ENCODE measurements around the gene PDZD2. TPM values are rescaled to one million over a fixed set of nuclear protein-coding genes. Genes with fewer than 3 reads are reported as not detected.

Gene PDZD2
- total and polyA plus RNA-seq, 12 donors, result 2.2 to 10.3 (median 5.0) TPM

DNA sequence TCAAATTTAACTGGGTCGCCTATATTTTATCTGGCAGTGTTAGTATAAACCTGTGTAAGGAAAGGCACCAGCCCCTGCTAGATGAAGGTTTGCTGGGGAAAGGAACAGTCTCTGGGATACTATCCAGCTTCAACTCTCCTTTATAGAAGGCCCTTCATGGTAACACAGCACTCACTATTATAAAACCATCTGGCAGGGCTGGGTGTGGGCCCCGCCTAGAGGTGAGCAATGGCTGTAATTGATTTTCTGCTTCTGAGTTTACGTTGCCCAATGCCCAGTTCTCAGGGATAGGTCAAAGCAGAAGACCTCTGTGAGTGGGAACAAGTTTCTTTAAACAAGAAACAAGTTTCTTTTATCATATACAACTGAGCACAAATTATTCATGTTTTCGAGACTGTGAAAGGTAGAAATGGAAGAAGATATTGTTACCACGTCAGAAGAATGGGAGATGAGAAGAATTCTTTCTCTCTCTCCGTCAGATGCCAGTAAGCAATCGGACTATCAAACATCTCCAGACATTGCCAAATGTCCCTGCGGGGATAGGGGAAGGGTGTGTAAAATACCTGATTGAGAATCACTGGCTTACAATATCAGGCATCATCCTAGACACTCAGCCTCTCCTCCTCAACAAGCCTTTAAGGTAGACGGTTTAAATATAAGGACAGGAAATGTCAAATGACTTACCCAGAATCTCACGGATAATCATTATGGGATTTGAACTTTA is 205.9 kb downstream of the PDZD2 start:
- Histone ChIP-seq H3K27me3 (no peaks in the 10 kb centered on the region), H3K4me3 (no peak overlapping the region), H3K4me1 (replicated peaks in 1 of 2) (no peaks in the 10 kb centered on the region), H3K9me3 (replicated peaks in 1 of 3) (no peaks in the 10 kb centered on the region), H3K27ac (no peak overlapping the region), H3K36me3 (replicated peaks in 1 of 2) (no peaks in the 10 kb centered on the region)
- no peak for TF ChIP-seq POLR2A (IDR thresholded peaks at IDR 0.05)
- TF ChIP-seq, protein P1, sequence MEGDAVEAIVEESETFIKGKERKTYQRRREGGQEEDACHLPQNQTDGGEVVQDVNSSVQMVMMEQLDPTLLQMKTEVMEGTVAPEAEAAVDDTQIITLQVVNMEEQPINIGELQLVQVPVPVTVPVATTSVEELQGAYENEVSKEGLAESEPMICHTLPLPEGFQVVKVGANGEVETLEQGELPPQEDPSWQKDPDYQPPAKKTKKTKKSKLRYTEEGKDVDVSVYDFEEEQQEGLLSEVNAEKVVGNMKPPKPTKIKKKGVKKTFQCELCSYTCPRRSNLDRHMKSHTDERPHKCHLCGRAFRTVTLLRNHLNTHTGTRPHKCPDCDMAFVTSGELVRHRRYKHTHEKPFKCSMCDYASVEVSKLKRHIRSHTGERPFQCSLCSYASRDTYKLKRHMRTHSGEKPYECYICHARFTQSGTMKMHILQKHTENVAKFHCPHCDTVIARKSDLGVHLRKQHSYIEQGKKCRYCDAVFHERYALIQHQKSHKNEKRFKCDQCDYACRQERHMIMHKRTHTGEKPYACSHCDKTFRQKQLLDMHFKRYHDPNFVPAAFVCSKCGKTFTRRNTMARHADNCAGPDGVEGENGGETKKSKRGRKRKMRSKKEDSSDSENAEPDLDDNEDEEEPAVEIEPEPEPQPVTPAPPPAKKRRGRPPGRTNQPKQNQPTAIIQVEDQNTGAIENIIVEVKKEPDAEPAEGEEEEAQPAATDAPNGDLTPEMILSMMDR (IDR thresholded peaks at IDR 0.05), result no peak
- intact Hi-C loops (cut with DNase I), result no loop called here
- 73 to 86% (median 82%) methylated on average over 10 of the region's 10 CpGs for WGBS, 4 donors
- no peak for DNase-seq

DNA sequence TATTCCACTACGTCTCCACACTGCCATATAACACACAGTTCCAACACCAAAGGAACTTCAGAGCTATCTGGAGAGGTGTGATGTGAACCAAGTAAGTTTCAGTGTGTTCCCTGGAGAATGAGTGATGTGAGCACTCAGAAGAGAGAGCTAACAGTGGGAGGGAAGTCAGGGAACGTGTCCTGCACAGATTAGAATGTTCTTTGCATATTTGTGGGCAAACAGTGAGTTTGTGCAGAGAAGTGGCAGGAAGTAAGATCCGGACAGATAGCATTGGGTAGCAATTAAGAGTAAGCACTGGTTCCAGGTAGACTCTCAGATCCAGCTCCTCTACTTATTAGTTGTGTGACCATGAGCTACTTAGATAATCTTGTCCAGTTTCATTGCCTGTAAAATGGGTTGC is 206.4 kb downstream of the PDZD2 start:
- no peaks in the 10 kb centered on the region for H3K27me3 ChIP-seq
- intact Hi-C loops (cut with DNase I), result no loop called here
- H3K36me3 ChIP-seq (replicated peaks in 1 of 2), result no peaks in the 10 kb centered on the region
- no peaks in the 10 kb centered on the region for H3K9me3 ChIP-seq (replicated peaks in 1 of 3)
- no peak overlapping the region for H3K4me3 ChIP-seq
- H3K27ac ChIP-seq, result no peak overlapping the region
- no peak for DNase-seq
- no peaks in the 10 kb centered on the region for H3K4me1 ChIP-seq (replicated peaks in 1 of 2)
- 50 to 72% (median 67%) methylated on average over 3 of the region's 3 CpGs for WGBS, 4 donors
- TF ChIP-seq, protein P1 (IDR thresholded peaks at IDR 0.05), result no peak
- no peak for TF ChIP-seq POLR2A (IDR thresholded peaks at IDR 0.05)

DNA sequence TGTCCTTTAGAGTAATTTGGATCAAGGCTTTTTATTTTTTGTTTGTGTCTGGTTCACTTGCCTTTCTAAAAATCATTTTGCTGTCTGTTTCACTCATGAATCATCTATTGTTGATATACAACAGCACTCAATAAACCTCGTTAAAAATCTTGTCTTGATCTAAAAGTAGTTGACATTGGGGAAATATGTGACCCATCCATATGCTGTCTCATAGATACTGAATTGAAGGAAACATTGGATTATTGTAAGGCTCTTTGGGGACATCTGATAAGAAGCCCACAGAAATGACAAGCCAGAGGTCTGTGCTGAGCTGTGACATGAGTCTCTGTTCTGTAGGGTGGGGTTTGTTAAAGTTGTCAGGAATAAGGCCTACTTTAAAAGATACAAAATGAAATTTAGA is 208.0 kb downstream of the PDZD2 start:
- TF ChIP-seq POLR2A (IDR thresholded peaks at IDR 0.05), result no peak
- H3K27ac ChIP-seq, result no peak overlapping the region
- no peaks in the 10 kb centered on the region for H3K9me3 ChIP-seq (replicated peaks in 1 of 3)
- 43 to 70% (median 53%) methylated on average over 1 of the region's 1 CpG for WGBS, 4 donors
- intact Hi-C loops (cut with DNase I), result no loop called here
- DNase-seq, result no peak
- no peaks in the 10 kb centered on the region for H3K27me3 ChIP-seq
- H3K4me3 ChIP-seq, result no peak overlapping the region
- no peaks in the 10 kb centered on the region for H3K36me3 ChIP-seq (replicated peaks in 1 of 2)
- no peaks in the 10 kb centered on the region for H3K4me1 ChIP-seq (replicated peaks in 1 of 2)

DNA sequence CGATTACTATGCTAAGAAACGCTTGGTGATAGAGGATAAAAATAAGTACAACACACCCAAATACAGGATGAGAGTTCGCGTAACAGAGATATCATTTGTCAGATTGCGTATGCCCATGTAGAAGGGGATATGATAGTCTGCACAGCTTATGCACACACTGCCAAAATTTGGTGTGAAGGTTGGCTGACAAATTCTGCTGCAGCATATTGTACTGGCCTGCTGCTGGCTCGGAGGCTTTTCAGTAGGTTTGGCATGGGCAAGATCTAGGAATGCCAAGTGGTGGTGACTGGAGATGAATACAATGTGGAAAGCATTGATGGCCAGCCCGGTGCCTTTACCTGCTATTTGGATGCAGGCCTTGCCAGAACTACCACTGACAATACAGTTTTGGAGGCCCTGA is 208.4 kb downstream of the PDZD2 start:
- H3K27ac ChIP-seq, result no peak overlapping the region
- DNase-seq, result no peak
- H3K4me1 ChIP-seq (replicated peaks in 1 of 2), result no peaks in the 10 kb centered on the region
- H3K27me3 ChIP-seq, result no peaks in the 10 kb centered on the region
- H3K9me3 ChIP-seq (replicated peaks in 1 of 3), result no peaks in the 10 kb centered on the region
- intact Hi-C loops (cut with DNase I), result no loop called here
- TF ChIP-seq POLR2A (IDR thresholded peaks at IDR 0.05), result no peak
- TF ChIP-seq, protein P1 (IDR thresholded peaks at IDR 0.05), result no peak
- H3K36me3 ChIP-seq (replicated peaks in 1 of 2), result no peaks in the 10 kb centered on the region
- WGBS, 4 donors, result 76 to 91% (median 89%) methylated on average over 7 of the region's 7 CpGs
- no peak overlapping the region for H3K4me3 ChIP-seq
